Endodermal cell (in vitro differentiated cells): ENCODE results near the gene EFEMP2. TPM values are rescaled to one million over a fixed set of nuclear protein-coding genes. Genes with fewer than 3 reads are reported as not detected.
A peak's percentile ranks its signal among the peaks of the same experiment; 100 is the strongest.

Experiments
- DNase-seq: peaks from one replicate; pipeline ENCODE4 v3.0.0-alpha.2; 2017
- H3K27ac ChIP-seq: 2 replicates; pipeline ENCODE4 v1.5.1; 2013; ENCODE audit warnings: mild to moderate bottlenecking, low read depth, low read length, moderate library complexity
- H3K27me3 ChIP-seq: 2 replicates; pipeline ENCODE4 v1.6.1; 2013; ENCODE audit warnings: mild to moderate bottlenecking, low read length, moderate library complexity; ENCODE audit not compliant: insufficient read depth, control insufficient read depth, poor library complexity, severe bottlenecking
- H3K36me3 ChIP-seq: 2 replicates; pipeline ENCODE4 v1.7.0; 2013; ENCODE audit warnings: mild to moderate bottlenecking, low read length, moderate library complexity; ENCODE audit not compliant: control insufficient read depth, insufficient read depth
- H3K4me1 ChIP-seq: one replicate; pipeline ENCODE4 v1.7.0; 2013; ENCODE audit warnings: low read length; ENCODE audit not compliant: control insufficient read depth, insufficient read depth
- H3K4me3 ChIP-seq: 2 replicates; pipeline ENCODE4 v1.5.1; 2013; ENCODE audit warnings: mild to moderate bottlenecking, low read length, moderate library complexity
- H3K9ac ChIP-seq: 2 replicates; pipeline ENCODE4 v1.6.1; 2013; ENCODE audit warnings: mild to moderate bottlenecking, low read length, moderate library complexity; ENCODE audit not compliant: poor library complexity, severe bottlenecking; ENCODE audit errors: extremely low read depth
- H3K9me3 ChIP-seq: 2 replicates; pipeline ENCODE4 v1.6.1; 2013; ENCODE audit warnings: mild to moderate bottlenecking, low read length, moderate library complexity; ENCODE audit not compliant: control insufficient read depth
- H3K27ac Mint-ChIP-seq: 2 replicates; pipeline ENCODE4 v1.8.0; 2020; ENCODE audit warnings: mixed read lengths
- H3K27me3 Mint-ChIP-seq: 2 replicates; pipeline ENCODE4 v1.8.0; 2021; ENCODE audit warnings: mild to moderate bottlenecking, mixed read lengths; ENCODE audit not compliant: insufficient read depth
- H3K36me3 Mint-ChIP-seq: 2 replicates; pipeline ENCODE4 v1.8.0; 2020; ENCODE audit warnings: low read depth, mixed read lengths
- H3K4me1 Mint-ChIP-seq: 2 replicates; pipeline ENCODE4 v1.8.0; 2020; ENCODE audit warnings: mixed read lengths
- H3K4me3 Mint-ChIP-seq: 2 replicates; pipeline ENCODE4 v1.8.0; 2020; ENCODE audit warnings: mild to moderate bottlenecking, moderate library complexity, mixed read lengths
- H3K9me3 Mint-ChIP-seq: 2 replicates; pipeline ENCODE4 v1.8.0; 2020; ENCODE audit warnings: mild to moderate bottlenecking, mixed read lengths
- WGBS, 2 experiments: methylation state at CpG; one replicate each; pipeline versions ENCODE4 v1.1.5 to v1.1.7; 2013; ENCODE audit warnings: missing lambda C conversion rate in 2 of 2, mixed read lengths in 1 of 2; ENCODE audit not compliant: insufficient coverage in 1 of 2, insufficient read length in 1 of 2; 5-methylcytosine and 5-hydroxymethylcytosine counted together
- total RNA-seq, 2 donors: library from RNA; stranded (reverse); fragmentation: NEBNext Ultra II Directional in 1 of 2; extraction: Animal tissue kit (Norgen Biotek cat#: 25700) in 1 of 2; gene quantifications; 2 replicates in 1 of 2; 3 replicates in 1 of 2; pipeline ENCODE4 v1.2.1, GENCODE V29; 2021
- TF ChIP-seq, protein P1 (sequence below): fragments of 200-600 bp; sonication (generic); conservative IDR thresholded peaks from 2 replicates; pipeline ENCODE4 v1.5.0; 2021; ENCODE audit warnings: antibody characterized with exemption, mild to moderate bottlenecking

EFEMP2 gene
- total RNA-seq, 2 donors from 2014 or later: 84.5 to 99.6 TPM

DNA sequence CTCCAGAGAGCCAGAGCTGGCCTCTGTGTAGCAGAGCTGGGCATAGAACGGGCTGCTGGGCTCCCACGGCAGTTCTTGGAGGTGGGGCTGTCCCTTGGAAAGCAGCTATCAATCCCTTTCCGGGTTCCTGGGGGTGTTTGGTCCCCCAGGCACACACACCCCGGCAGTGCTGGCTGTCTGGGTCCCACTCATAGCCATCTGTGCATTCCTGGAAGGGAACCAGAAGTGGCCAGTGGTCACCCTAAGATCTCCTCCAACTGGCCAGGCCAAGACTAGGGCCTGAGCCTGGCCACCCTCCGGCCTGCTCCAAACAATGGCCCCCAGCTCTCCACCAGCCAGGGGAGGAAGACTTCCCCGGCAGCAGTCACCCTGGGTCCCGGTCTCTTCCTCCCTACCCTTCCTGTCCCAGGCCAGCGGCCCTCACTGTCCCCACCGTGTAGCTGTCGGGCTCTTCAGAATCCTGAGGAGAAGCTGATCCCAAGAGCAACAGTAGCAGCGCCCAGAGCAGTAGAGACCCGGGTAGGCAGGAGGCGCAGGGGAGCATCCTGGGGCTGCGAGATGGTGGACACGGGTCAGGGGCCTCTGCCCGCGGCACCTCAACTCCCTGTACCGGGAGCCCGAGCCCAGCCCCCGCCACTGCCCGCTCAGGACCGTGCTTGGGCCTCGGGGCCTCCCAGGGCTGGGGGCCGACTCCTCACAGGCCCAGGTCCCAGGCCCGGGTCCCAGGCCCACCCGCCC is 620 bp downstream of the EFEMP2 start:
- H3K9me3 ChIP-seq: no peaks in the 10 kb centered on the region
- peak overlapping the region; percentile 80 for H3K27ac Mint-ChIP-seq
- H3K36me3 Mint-ChIP-seq: peaks cover 28% of the 10 kb centered on the region
- no peaks in the 10 kb centered on the region for H3K9me3 Mint-ChIP-seq
- peaks cover 9% of the 10 kb centered on the region for H3K4me1 Mint-ChIP-seq
- no peaks in the 10 kb centered on the region for H3K27me3 ChIP-seq
- no peak overlapping the region for H3K27ac ChIP-seq
- TF ChIP-seq, protein P1, sequence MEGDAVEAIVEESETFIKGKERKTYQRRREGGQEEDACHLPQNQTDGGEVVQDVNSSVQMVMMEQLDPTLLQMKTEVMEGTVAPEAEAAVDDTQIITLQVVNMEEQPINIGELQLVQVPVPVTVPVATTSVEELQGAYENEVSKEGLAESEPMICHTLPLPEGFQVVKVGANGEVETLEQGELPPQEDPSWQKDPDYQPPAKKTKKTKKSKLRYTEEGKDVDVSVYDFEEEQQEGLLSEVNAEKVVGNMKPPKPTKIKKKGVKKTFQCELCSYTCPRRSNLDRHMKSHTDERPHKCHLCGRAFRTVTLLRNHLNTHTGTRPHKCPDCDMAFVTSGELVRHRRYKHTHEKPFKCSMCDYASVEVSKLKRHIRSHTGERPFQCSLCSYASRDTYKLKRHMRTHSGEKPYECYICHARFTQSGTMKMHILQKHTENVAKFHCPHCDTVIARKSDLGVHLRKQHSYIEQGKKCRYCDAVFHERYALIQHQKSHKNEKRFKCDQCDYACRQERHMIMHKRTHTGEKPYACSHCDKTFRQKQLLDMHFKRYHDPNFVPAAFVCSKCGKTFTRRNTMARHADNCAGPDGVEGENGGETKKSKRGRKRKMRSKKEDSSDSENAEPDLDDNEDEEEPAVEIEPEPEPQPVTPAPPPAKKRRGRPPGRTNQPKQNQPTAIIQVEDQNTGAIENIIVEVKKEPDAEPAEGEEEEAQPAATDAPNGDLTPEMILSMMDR: peak; percentile 50
- H3K4me1 ChIP-seq: no peaks in the 10 kb centered on the region
- H3K4me3 ChIP-seq: peak overlapping the region; percentile 76
- WGBS, 2 experiments: 40 to 70% methylated on average over 7 to 26 of the region's 26 CpGs
- no peaks in the 10 kb centered on the region for H3K27me3 Mint-ChIP-seq
- peaks cover 26% of the 10 kb centered on the region for H3K36me3 ChIP-seq
- peak; percentile 83 for DNase-seq
- H3K9ac ChIP-seq: peak overlapping the region; percentile 41
- H3K4me3 Mint-ChIP-seq: peak overlapping the region; percentile 85

DNA sequence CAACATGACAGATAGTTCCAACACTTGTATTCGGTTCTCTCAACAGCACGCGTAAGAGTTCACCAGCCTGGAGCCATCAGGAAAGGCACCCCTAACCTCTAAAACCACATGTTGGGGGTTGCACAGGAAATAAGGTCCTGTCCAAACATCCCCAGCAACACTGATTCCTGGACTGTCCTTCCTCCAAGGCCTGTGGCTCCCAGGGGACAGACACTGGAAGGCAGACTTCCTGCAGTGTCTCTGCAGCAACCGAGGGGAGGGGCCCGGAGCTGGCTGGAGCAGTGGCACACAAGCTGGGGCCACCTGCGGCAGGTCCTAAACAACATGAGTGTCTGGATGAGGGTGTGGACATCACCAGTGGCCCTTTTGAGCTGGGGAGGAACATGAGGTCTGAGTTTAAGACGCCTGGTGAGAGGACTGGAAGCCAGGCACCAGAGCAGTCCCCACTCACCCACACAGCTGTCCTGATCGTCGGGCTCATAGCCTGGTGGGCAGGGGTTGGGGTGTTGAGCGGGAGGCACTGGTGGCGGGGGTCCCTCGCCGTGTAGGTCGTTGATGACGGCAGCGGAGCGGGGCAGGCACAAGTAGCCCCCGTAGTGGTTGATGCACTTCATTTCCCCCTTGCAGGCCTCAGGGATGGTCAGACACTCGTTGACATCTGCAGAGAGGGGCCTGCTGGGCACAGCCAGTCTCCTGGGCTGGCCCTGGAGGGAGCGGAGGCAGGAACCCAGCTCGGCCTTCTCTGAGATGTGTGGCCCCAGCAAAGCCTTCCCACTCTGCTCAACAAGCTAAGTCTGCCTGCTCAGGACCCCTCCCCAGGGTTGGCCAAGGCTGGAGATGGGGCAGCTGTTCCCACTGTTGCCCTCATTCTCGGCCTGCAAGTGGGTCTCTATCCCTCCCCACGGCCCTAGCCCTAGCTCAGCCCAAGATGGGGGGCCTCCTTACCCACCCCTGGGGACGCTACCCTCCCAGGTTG is 1.6 kb downstream of the EFEMP2 start:
- Histone ChIP-seq H3K27ac (no peak overlapping the region), H3K9me3 (no peaks in the 10 kb centered on the region), H3K4me3 (peak overlapping the region; percentile 76), H3K27me3 (no peaks in the 10 kb centered on the region), H3K9ac (peak overlapping the region; percentile 41), H3K36me3 (peaks cover 33% of the 10 kb centered on the region), H3K4me1 (no peaks in the 10 kb centered on the region)
- WGBS, 2 experiments: 90 to 91% methylated on average over 13 to 24 of the region's 24 CpGs
- peaks cover 33% of the 10 kb centered on the region for H3K36me3 Mint-ChIP-seq
- H3K27ac Mint-ChIP-seq: no peak overlapping the region
- no peaks in the 10 kb centered on the region for H3K27me3 Mint-ChIP-seq
- no peaks in the 10 kb centered on the region for H3K9me3 Mint-ChIP-seq
- TF ChIP-seq, protein P1: no peak
- peaks cover 9% of the 10 kb centered on the region for H3K4me1 Mint-ChIP-seq
- peak overlapping the region; percentile 85 for H3K4me3 Mint-ChIP-seq
- DNase-seq: no peak

DNA sequence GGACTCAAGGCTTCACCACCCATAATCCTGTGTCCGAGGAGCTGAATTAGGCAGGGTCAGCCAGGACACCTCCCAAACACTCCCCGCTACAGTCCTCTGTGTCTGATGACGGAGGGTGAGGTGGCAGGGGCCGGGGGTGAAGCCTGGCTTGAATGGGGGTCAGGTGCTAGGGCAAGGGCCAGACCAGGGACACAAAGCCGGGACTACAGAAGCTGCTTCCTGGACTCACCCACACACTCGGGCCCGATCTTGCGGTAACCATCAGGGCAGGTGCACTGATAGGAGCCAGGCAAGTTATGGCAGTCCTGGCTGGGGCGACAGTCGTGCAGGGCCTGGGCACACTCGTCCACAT is 2.3 kb downstream of the EFEMP2 start:
- Histone ChIP-seq H3K27me3 (no peaks in the 10 kb centered on the region), H3K27ac (no peak overlapping the region), H3K4me3 (no peak overlapping the region), H3K4me1 (no peaks in the 10 kb centered on the region), H3K9ac (no peak overlapping the region), H3K36me3 (peaks cover 41% of the 10 kb centered on the region), H3K9me3 (no peaks in the 10 kb centered on the region)
- TF ChIP-seq, protein P1: no peak
- 78 to 90% methylated on average over 3 to 11 of the region's 11 CpGs for WGBS, 2 experiments
- Mint-ChIP-seq H3K4me1 (peaks cover 9% of the 10 kb centered on the region), H3K36me3 (peaks cover 34% of the 10 kb centered on the region), H3K9me3 (no peaks in the 10 kb centered on the region), H3K4me3 (peak overlapping the region; percentile 85), H3K27me3 (no peaks in the 10 kb centered on the region), H3K27ac (no peak overlapping the region)
- no peak for DNase-seq
